HCT116 (cell line): ENCODE measurements around the gene COL16A1. TPM values are rescaled to one million over a fixed set of nuclear protein-coding genes. Genes with fewer than 3 reads are reported as not detected.

Experiments used
- ATAC-seq: fragments of 200-7000 bp; cut with Tn5 transposase; 2 replicates; pipeline ENCODE4 v1.9.1; 2020; ENCODE audit warnings: mild to moderate bottlenecking, moderate library complexity
- BruUV-seq: library from RNA; stranded (reverse); fragments of 400-500 nt; replicated peaks from 2 replicates; lab custom pipeline; 2021; lab: Mats Ljungman, UMichigan
- CTCF ChIA-PET: fragments of 300-600 bp; sonication (Branson Sonifier 250); formaldehyde crosslinking; loops from one replicate; lab custom pipeline; 2021; ENCODE audit warnings: antibody characterized with exemption; lab: Charles Lee
- POLR2A ChIA-PET: fragments of 300-600, 350-600 bp; sonication (Branson Sonifier 250); formaldehyde crosslinking; loops from one replicate; lab custom pipeline; 2021; ENCODE audit warnings: antibody characterized with exemption; lab: Charles Lee
- RAD21 ChIA-PET, 2 experiments: fragments of 300-600 bp; sonication (Branson Sonifier 250); formaldehyde crosslinking; loops; one replicate each; lab custom pipeline; 2023; ENCODE audit warnings: low total read pairs in 2 of 2; ENCODE audit not compliant: uncharacterized antibody in 2 of 2, unreplicated experiment in 2 of 2, low non-redundant PET in 1 of 2; lab: Charles Lee
- DNase-seq: peaks from one replicate; pipeline ENCODE4 v3.0.0-alpha.2; 2010; ENCODE audit warnings: low read depth, low spot score
- H2AFZ ChIP-seq: fragments of 200-600 bp; shearing (Covaris generic), sonication (generic); 2 replicates; pipeline ENCODE4 v1.6.1; 2017; ENCODE audit warnings: low read depth, mixed run types, mixed read lengths, antibody characterized with exemption, low read length; ENCODE audit not compliant: poor library complexity, severe bottlenecking
- H3K27ac ChIP-seq: 2 replicates; pipeline ENCODE4 v1.5.1; 2012; ENCODE audit warnings: low read depth, low read length
- H3K27me3 ChIP-seq: fragments of 200-600 bp; sonication (generic); 2 replicates; pipeline ENCODE4 v1.6.1; 2016; ENCODE audit warnings: mixed run types, low read length, mixed read lengths; ENCODE audit not compliant: insufficient read depth
- H3K36me3 ChIP-seq, 2 experiments: fragments of 200-500 bp in 1 of 2; fragments of 200-600 bp in 1 of 2; sonication (Bioruptor generic) in 1 of 2; sonication (generic) in 1 of 2; 2 replicates each; pipeline versions ENCODE4 v1.5.1 to v1.6.1; 2014 to 2016; ENCODE audit warnings: low read length in 2 of 2, inconsistent platforms in 1 of 2, mixed read lengths in 1 of 2, mixed run types in 1 of 2; ENCODE audit not compliant: insufficient read depth in 2 of 2, control insufficient read depth in 1 of 2
- H3K4me1 ChIP-seq, 2 experiments: fragments of 200-600 bp in 1 of 2; sonication (generic) in 1 of 2; 2 replicates each; pipeline versions ENCODE4 v1.5.1 to v1.6.1; 2012 to 2017; ENCODE audit warnings: low read length in 2 of 2, inconsistent platforms in 1 of 2, mild to moderate bottlenecking in 1 of 2, mixed read lengths in 1 of 2, mixed run types in 1 of 2, moderate library complexity in 1 of 2; ENCODE audit not compliant: insufficient read depth in 2 of 2, control insufficient read depth in 1 of 2
- H3K4me2 ChIP-seq: fragments of 200-600 bp; sonication (generic); 2 replicates; pipeline ENCODE4 v1.6.1; 2017; ENCODE audit warnings: mixed run types, low read length, mixed read lengths
- H3K4me3 ChIP-seq, 2 experiments: fragments of 200-600 bp in 1 of 2; sonication (generic) in 1 of 2; replicated peaks in 1 of 2; 2 replicates each; pipeline ENCODE4 v1.5.1; 2011 to 2016; ENCODE audit warnings: low read length in 2 of 2, control low read depth in 1 of 2, low read depth in 1 of 2, mild to moderate bottlenecking in 1 of 2, mixed read lengths in 1 of 2, mixed run types in 1 of 2
- H3K79me2 ChIP-seq: fragments of 200-600 bp; sonication (generic); 2 replicates; pipeline ENCODE4 v1.6.1; 2017; ENCODE audit warnings: mild to moderate bottlenecking, mixed run types, low read length, moderate library complexity, mixed read lengths; ENCODE audit not compliant: insufficient read depth
- H3K9ac ChIP-seq: fragments of 200-600 bp; sonication (generic); 2 replicates; pipeline ENCODE4 v1.6.1; 2016; ENCODE audit warnings: low read length, mixed read lengths
- H3K9me2 ChIP-seq: fragments of 200-600 bp; sonication (generic), shearing (Covaris generic); 2 replicates; pipeline ENCODE4 v1.6.1; 2017; ENCODE audit warnings: mixed run types, mild to moderate bottlenecking, moderate library complexity; ENCODE audit not compliant: insufficient read depth
- H3K9me3 ChIP-seq, 2 experiments: fragments of 200-500 bp in 1 of 2; fragments of 200-600 bp in 1 of 2; sonication (Bioruptor generic) in 1 of 2; sonication (generic) in 1 of 2; 2 replicates each; pipeline ENCODE4 v1.6.1; 2014 to 2017; ENCODE audit warnings: low read length in 2 of 2, mixed read lengths in 2 of 2, inconsistent platforms in 1 of 2, low read depth in 1 of 2, mild to moderate bottlenecking in 1 of 2, mixed run types in 1 of 2, moderate library complexity in 1 of 2; ENCODE audit not compliant: control insufficient read depth in 1 of 2, insufficient read depth in 1 of 2
- H4K20me1 ChIP-seq: fragments of 200-600 bp; sonication (generic), shearing (Covaris generic); 2 replicates; pipeline ENCODE4 v1.6.1; 2017; ENCODE audit warnings: mixed run types, mild to moderate bottlenecking, moderate library complexity; ENCODE audit not compliant: insufficient read depth
- ATF3 ChIP-seq: IDR thresholded peaks from 2 replicates; pipeline ENCODE4 v1.6.1; 2012
- ELF1 ChIP-seq: IDR thresholded peaks from 2 replicates; pipeline ENCODE4 v1.6.1; 2012; ENCODE audit warnings: low read depth, borderline replicate concordance
- MAX ChIP-seq: IDR thresholded peaks from 2 replicates; pipeline ENCODE4 v1.6.1; 2012
- ZNF274 ChIP-seq: fragments of 200-500 bp; sonication (Bioruptor generic); IDR thresholded peaks from 2 replicates; pipeline ENCODE4 v1.6.1; 2014; ENCODE audit warnings: mild to moderate bottlenecking, low read depth, low read length, inconsistent platforms
- intact Hi-C: fragments of 100-400 bp; cut with micrococcal nuclease; formaldehyde crosslinking; loops from 2 replicates; pipeline ENCODE4 v1.10.0; 2022
- total RNA-seq: library from RNA; stranded (reverse); gene quantifications from one replicate; pipeline ENCODE4 v1.2.1, GENCODE V29; 2021; ENCODE audit not compliant: unreplicated experiment

The COL16A1 gene
- total RNA-seq, 1 experiment from 2014 or later: 2.2 TPM

DNA sequence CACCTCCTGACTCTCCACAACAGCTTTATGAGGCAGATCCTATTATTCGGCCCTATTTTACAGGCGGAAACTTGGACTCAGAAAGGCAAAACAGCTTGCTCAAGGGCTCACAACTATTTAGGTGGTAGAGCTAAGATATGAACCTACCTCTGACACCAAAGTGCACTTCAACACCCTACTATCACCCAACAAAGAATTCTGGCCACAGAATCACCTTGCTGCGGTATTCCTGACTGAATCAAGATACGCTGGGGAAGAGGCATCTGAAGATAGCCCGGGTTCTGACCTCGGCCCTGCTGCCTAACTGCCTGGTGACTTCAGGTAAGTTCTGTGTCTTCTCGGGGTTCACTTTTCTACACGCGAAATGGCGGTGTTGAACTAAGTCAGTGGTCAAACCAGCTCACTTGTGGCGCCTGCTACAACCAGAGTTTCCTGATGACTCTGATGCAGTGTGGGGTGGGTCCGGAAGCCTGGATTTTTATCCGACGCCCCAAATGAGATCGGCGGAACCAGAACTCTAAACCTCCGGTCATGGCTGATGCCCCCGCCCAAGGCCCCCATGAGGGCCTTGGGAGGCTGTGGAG, 59.7 kb downstream of the COL16A1 start:
- Histone ChIP-seq H3K9me2 (no peaks in the 10 kb centered on the region), H3K4me3 (peak overlapping the region; percentile 80 to 96), H4K20me1 (no peaks in the 10 kb centered on the region), H3K36me3 (no peaks in the 10 kb centered on the region), H3K27ac (peak overlapping the region; percentile 92), H3K9ac (peak overlapping the region; percentile 97), H2AFZ (no peak overlapping the region), H3K4me1 (peaks cover 8 to 28% of the 10 kb centered on the region in 2 experiments; a peak in 3 of 4 replicates), H3K79me2 (peaks cover 45% of the 10 kb centered on the region), H3K9me3 (no peaks in the 10 kb centered on the region), H3K27me3 (no peaks in the 10 kb centered on the region), H3K4me2 (peak overlapping the region; percentile 83)
- RAD21 ChIA-PET: no interaction called here
- no TSS peak for BruUV-seq
- ATAC-seq (peak; percentile 43; the same call in 1 of the 2 replicates), DNase-seq (no peak)
- intact Hi-C loops: no loop called here
- POLR2A ChIA-PET: interaction anchor here (1.2 kb wide), 1 partner anchor 145 kb away, joined by 7 read pairs; no protein-coding TSS in a partner anchor
- CTCF ChIA-PET: interaction anchor here (0.8 to 1.7 kb wide), 2 partner anchors 95 to 145 kb away, joined by 4 to 6 read pairs; no protein-coding TSS in a partner anchor
- TF ChIP-seq ATF3 (no peak), MAX (0 out of 2 replicates have a peak, but pooled peaks have one; percentile 46)

DNA sequence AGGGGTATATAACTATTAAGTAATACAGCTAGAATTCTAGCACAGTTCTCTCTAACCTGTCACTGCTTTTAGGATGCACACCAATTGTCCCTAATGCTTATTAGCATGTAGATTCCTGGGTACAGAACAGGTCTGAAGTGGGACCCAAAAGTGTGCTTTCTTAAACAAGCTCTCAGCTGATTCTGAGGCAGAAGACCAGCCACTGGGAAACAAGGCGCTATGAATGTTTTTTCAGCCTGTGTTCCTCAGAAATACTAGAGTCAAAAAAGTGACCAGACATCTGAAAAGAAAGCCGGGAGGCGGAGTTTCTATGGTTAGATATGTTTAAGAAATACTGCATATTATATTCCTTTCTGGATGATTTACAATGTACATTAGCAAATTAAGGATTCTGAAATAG, 60.9 kb downstream of the COL16A1 start:
- peak overlapping the region; percentile 83 for H3K4me2 ChIP-seq
- POLR2A ChIA-PET: no interaction called here
- TF ChIP-seq ELF1 (no peak), ZNF274 (no peak)
- TF ChIP-seq, all 23 proteins: peak for 0

More for the DNA sequence above, 60.9 kb downstream of the COL16A1 start:
- Histone ChIP-seq H3K27ac (no peak overlapping the region), H3K4me1 (peaks cover 8 to 28% of the 10 kb centered on the region in 2 experiments; a peak in 3 of 4 replicates), H3K4me3 (no peak overlapping the region), H3K27me3 (no peaks in the 10 kb centered on the region), H2AFZ (no peak overlapping the region), H3K9me2 (no peaks in the 10 kb centered on the region), H4K20me1 (no peaks in the 10 kb centered on the region), H3K36me3 (no peaks in the 10 kb centered on the region), H3K9ac (peak overlapping the region; percentile 97; the same call in 1 of the 2 replicates), H3K79me2 (peaks cover 56% of the 10 kb centered on the region), H3K9me3 (no peaks in the 10 kb centered on the region)
- CTCF ChIA-PET: interaction anchor here (1.2 kb wide), 1 partner anchor 10 kb away, joined by 3 read pairs; no protein-coding TSS in a partner anchor
- RAD21 ChIA-PET: no interaction called here
- ATAC-seq (no peak), DNase-seq (no peak)
- intact Hi-C loops: no loop called here
- no TSS peak for BruUV-seq
